ENCODE measurements around the gene BOLA1.

DNA sequence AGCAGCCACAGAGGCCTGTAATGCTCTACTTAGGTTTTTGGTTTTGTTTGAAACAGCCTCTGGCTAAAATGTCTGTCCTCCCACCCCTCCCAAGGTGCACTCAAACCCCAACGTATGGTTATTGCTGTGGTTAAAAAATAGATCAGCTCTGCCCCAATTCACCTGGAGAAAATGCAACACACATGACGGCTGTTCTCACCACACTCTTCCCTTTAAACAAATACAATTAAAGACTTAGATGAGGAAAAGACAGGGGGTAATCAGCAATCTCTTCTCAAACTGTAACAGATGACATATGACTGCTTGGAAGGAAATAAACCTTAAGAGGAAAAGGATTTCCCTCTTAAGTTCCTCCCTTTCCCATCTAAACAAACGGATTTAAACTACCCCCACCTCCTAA lies 43.5 kb downstream of the BOLA1 start:
- TF ChIP-seq, protein P1, sequence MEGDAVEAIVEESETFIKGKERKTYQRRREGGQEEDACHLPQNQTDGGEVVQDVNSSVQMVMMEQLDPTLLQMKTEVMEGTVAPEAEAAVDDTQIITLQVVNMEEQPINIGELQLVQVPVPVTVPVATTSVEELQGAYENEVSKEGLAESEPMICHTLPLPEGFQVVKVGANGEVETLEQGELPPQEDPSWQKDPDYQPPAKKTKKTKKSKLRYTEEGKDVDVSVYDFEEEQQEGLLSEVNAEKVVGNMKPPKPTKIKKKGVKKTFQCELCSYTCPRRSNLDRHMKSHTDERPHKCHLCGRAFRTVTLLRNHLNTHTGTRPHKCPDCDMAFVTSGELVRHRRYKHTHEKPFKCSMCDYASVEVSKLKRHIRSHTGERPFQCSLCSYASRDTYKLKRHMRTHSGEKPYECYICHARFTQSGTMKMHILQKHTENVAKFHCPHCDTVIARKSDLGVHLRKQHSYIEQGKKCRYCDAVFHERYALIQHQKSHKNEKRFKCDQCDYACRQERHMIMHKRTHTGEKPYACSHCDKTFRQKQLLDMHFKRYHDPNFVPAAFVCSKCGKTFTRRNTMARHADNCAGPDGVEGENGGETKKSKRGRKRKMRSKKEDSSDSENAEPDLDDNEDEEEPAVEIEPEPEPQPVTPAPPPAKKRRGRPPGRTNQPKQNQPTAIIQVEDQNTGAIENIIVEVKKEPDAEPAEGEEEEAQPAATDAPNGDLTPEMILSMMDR (IDR thresholded peaks at IDR 0.05; ENCODE audit: low read length) = no peak
- TF ChIP-seq EZH2phosphoT487 (IDR thresholded peaks at IDR 0.05; ENCODE audit: low read length) (no peak), EZH2 (optimal IDR thresholded peaks at IDR 0.05; ENCODE audit: low read depth, low read length) (no peak)
